ENCODE results near the gene TARS3.

The TARS3 gene

GRCh38 chr15:101684384-101684783 is 39.9 kb downstream of the TARS3 start:
- no peak for TF ChIP-seq CTCF (IDR thresholded peaks at IDR 0.05; ENCODE audit: borderline replicate concordance, insufficient read depth, low read depth, low read length)
- H3K4me3 ChIP-seq (ENCODE audit: low read depth, low read length): no peak overlapping the region

- TF ChIP-seq CTCF (IDR thresholded peaks at IDR 0.05; ENCODE audit: borderline replicate concordance, insufficient read depth, low read depth, low read length): no peak
- H3K4me3 ChIP-seq (ENCODE audit: low read depth, low read length): no peak overlapping the region
Measured at GRCh38 chr15:101679806-101680205, 44.5 kb downstream of the TARS3 start.

- TF ChIP-seq CTCF (IDR thresholded peaks at IDR 0.05; ENCODE audit: borderline replicate concordance, insufficient read depth, low read depth, low read length): no peak
- H3K4me3 ChIP-seq (ENCODE audit: low read depth, low read length): no peak overlapping the region
Measured at GRCh38 chr15:101676921-101677329, 47.3 kb downstream of the TARS3 start.

GRCh38 chr15:101675796-101676582 is 48.3 kb downstream of the TARS3 start:
- no peak for TF ChIP-seq CTCF (IDR thresholded peaks at IDR 0.05; ENCODE audit: borderline replicate concordance, insufficient read depth, low read depth, low read length)
- no peak overlapping the region for H3K4me3 ChIP-seq (ENCODE audit: low read depth, low read length)

- TF ChIP-seq CTCF (IDR thresholded peaks at IDR 0.05; ENCODE audit: borderline replicate concordance, insufficient read depth, low read depth, low read length): no peak
- H3K4me3 ChIP-seq (ENCODE audit: low read depth, low read length): no peak overlapping the region
Measured at GRCh38 chr15:101675015-101675414, 49.3 kb downstream of the TARS3 start.

- H3K4me3 ChIP-seq (ENCODE audit: low read depth, low read length): no peak overlapping the region
- no peak for TF ChIP-seq CTCF (IDR thresholded peaks at IDR 0.05; ENCODE audit: borderline replicate concordance, insufficient read depth, low read depth, low read length)
Measured at GRCh38 chr15:101672298-101672697, 52.0 kb downstream of the TARS3 start.

GRCh38 chr15:101669744-101670143 is 54.5 kb downstream of the TARS3 start:
- TF ChIP-seq CTCF (IDR thresholded peaks at IDR 0.05; ENCODE audit: borderline replicate concordance, insufficient read depth, low read depth, low read length): no peak
- H3K4me3 ChIP-seq (ENCODE audit: low read depth, low read length): no peak overlapping the region
